ACC112 (cell line): ENCODE data around the gene PTCD2.

ENCODE experiments used
- H2AFZ ChIP-seq: fragments of 200-600 bp; sonication (generic); one replicate; pipeline ENCODE4 v1.6.0; 2017; ENCODE audit warnings: antibody characterized with exemption, low read length; ENCODE audit not compliant: unreplicated experiment
- H3K27ac ChIP-seq: fragments of 200-600 bp; sonication (generic); 2 replicates; pipeline ENCODE4 v1.5.1; 2014; ENCODE audit warnings: low read depth, mild to moderate bottlenecking, antibody characterized with exemption, low read length, moderate library complexity
- H3K27me3 ChIP-seq: fragments of 200-600 bp; sonication (generic); 2 replicates; pipeline ENCODE4 v1.6.1; 2014; ENCODE audit warnings: mild to moderate bottlenecking, antibody characterized with exemption, low read length, moderate library complexity, mixed read lengths; ENCODE audit not compliant: insufficient read depth
- H3K36me3 ChIP-seq: fragments of 200-600 bp; sonication (generic); 2 replicates; pipeline ENCODE4 v1.6.1; 2016; ENCODE audit warnings: mild to moderate bottlenecking, antibody characterized with exemption, low read length, moderate library complexity, mixed read lengths; ENCODE audit not compliant: insufficient read depth
- H3K4me1 ChIP-seq: fragments of 200-600 bp; sonication (generic); one replicate; pipeline ENCODE4 v1.6.1; 2016; ENCODE audit warnings: low read length, mixed read lengths; ENCODE audit not compliant: insufficient read depth, unreplicated experiment, control insufficient read depth
- H3K4me3 ChIP-seq: fragments of 200-600 bp; sonication (generic); 2 replicates; pipeline ENCODE4 v1.5.1; 2014; ENCODE audit warnings: mild to moderate bottlenecking, low read depth, low read length
- H3K79me2 ChIP-seq: fragments of 200-600 bp; sonication (generic); one replicate; pipeline ENCODE4 v1.6.0; 2016; ENCODE audit warnings: low read length; ENCODE audit not compliant: control insufficient read depth, unreplicated experiment, insufficient read depth

The PTCD2 gene, protein sequence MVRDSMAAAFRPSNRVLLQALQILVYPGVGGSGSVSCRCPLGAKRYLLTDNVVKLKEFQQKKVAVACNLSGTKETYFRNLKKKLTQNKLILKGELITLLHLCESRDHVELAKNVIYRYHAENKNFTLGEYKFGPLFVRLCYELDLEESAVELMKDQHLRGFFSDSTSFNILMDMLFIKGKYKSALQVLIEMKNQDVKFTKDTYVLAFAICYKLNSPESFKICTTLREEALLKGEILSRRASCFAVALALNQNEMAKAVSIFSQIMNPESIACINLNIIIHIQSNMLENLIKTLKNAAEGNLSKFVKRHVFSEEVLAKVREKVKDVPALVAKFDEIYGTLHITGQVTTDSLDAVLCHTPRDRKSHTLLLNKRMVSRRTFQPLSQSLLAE

DNA sequence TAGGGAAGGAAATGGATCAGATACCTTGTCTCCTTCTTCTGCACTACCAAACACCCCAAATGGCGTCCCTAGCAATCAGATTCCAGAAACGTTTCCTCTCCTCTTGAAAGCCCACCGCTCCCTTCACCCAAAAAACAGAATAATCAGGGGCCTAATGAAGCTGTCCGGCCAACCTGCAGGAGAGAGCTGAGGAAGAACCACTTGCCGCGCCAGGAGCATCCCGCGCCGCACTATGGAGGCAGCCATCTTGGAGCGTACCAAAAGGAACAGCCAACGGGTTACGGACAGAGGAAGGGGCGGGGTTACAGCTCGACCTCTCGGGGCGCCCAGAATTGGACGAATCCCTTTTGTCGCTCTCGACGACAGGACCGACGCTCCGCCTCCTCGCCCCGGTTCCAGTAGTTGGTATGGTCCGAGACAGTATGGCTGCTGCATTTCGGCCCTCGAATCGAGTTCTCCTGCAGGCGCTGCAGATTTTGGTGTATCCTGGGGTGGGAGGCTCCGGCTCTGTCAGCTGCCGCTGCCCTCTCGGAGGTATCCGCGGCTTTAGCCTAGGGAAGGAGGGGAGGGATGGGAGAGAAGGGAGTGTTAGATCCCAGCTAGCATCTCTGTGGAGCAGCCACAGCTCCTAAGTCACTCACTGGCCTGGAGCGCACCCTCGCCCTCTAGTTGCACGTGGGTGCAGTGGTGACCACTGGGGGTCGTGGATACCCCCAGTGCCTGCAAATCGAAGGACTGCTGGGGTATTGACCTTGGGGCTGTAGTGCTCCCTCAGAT is at the start of gene PTCD2, which contains the start of gene MRPS27:
PTCD2 (plus strand) TSS at position 398 of the 777 bp plus-strand sequence; CDS start at position 408, 10 bp downstream.
MRPS27 (minus strand) TSS at position 265 of the 777 bp plus-strand sequence; CDS start at position 246, 19 bp downstream.
- Histone ChIP-seq H3K4me3 (peak within 1 kb of the TSS; percentile 87), H3K27ac (peak within 1 kb of the TSS; percentile 18; the same call in 1 of the 2 replicates), H3K36me3 (0 out of 2 replicates have a peak, but pooled peaks cover 7% of the 10 kb centered on the region), H3K4me1 (peaks cover 23% of the 10 kb centered on the region), H3K27me3 (no peaks in the 10 kb centered on the region), H2AFZ (peak within 1 kb of the TSS; percentile 71), H3K79me2 (peaks cover 61% of the 10 kb centered on the region)

DNA sequence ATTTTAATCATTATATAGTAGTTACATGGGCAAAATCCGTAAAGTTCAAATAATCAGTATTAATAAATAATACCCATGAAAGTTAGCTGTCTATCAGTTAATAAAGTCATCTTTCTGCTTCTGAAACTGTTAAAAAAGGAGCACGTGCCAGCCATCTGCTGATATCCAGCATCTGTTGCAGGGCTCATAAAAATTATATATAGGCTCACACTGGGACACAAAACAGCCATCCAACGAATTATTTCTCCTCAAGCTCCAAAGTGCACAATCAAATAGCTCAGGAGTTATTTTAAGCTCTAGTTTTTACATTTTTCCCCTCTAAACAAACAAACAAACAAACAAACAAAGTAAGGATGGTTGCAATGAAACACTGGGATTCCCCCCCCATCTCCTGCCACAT is 48.5 kb upstream of the PTCD2 start:
- Histone ChIP-seq H2AFZ (no peak overlapping the region), H3K27me3 (no peaks in the 10 kb centered on the region), H3K27ac (no peak overlapping the region), H3K36me3 (no peaks in the 10 kb centered on the region), H3K4me3 (no peak overlapping the region), H3K79me2 (peaks cover 26% of the 10 kb centered on the region), H3K4me1 (peaks cover 6% of the 10 kb centered on the region)

DNA sequence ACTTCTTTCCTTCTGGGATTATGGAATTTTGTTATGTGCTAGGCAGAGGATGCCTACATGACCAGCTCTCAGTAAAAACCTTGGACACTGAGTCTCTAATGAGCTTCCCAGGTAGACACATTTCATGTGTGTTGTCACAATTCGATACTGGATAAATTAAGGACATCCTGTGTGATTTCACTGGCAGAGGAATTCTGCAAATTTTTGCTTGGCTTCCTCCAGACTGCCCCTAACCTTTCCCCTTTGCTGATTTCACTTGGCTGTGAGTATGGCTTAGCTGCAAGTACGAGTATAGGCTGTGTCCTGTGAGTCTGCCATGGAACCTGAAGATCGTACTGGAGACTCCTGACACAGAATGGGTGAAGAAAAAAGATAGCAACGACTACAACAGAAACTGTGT is 47.8 kb upstream of the PTCD2 start:
- Histone ChIP-seq H3K27me3 (no peaks in the 10 kb centered on the region), H3K79me2 (peaks cover 22% of the 10 kb centered on the region), H2AFZ (no peak overlapping the region), H3K27ac (no peak overlapping the region), H3K4me3 (no peak overlapping the region), H3K36me3 (no peaks in the 10 kb centered on the region), H3K4me1 (peaks cover 6% of the 10 kb centered on the region)

DNA sequence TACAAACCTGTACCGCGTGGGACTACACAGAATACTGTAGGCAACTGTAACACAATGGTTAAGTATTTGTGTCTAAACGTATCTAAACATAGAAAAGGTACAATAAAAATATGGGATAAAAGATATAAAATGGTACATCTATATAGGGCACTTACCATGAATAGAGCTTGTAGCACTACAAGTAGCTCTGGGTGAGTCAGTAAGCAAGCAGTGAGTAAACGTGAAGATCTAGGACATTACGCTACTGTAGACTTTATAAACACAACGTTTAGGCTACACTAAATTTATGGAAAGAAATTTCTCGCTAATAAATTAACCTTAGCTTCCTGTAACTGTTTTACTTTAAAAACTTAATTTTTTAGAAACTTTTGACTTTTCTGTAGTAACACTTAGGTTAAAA is 46.6 kb upstream of the PTCD2 start:
- H3K79me2 ChIP-seq, result peaks cover 20% of the 10 kb centered on the region
- H3K27ac ChIP-seq, result no peak overlapping the region
- no peaks in the 10 kb centered on the region for H3K4me1 ChIP-seq
- H3K4me3 ChIP-seq, result no peak overlapping the region
- no peaks in the 10 kb centered on the region for H3K27me3 ChIP-seq
- H2AFZ ChIP-seq, result no peak overlapping the region
- H3K36me3 ChIP-seq, result no peaks in the 10 kb centered on the region

DNA sequence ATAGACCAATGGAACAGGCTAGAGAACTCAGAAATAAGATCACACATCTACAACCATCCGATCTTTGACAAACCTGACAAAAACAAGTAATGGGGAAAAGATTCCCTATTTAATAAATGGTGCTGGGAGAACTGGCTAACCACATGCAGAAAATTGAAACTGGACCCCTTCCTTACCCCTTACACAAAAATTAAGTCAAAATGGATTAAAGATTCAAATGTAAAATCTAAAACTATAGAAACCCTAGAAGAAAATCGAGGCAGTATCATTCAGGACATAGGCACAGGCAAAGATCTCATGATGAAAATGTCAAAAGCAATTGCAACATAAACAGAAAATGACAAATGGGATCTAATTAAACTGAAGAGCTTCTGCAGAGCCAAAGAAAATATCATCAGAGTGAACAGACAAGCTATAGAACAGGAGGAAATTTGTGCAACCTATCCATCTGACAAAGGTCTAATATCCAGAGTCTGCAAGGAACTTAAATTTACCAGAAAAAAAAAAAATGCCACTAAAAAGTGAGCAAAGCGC is 43.9 kb upstream of the PTCD2 start:
- no peaks in the 10 kb centered on the region for H3K36me3 ChIP-seq
- H3K79me2 ChIP-seq, result peaks cover 16% of the 10 kb centered on the region
- H3K4me1 ChIP-seq, result peaks cover 15% of the 10 kb centered on the region
- H3K4me3 ChIP-seq, result no peak overlapping the region
- H2AFZ ChIP-seq, result no peak overlapping the region
- no peaks in the 10 kb centered on the region for H3K27me3 ChIP-seq
- no peak overlapping the region for H3K27ac ChIP-seq

DNA sequence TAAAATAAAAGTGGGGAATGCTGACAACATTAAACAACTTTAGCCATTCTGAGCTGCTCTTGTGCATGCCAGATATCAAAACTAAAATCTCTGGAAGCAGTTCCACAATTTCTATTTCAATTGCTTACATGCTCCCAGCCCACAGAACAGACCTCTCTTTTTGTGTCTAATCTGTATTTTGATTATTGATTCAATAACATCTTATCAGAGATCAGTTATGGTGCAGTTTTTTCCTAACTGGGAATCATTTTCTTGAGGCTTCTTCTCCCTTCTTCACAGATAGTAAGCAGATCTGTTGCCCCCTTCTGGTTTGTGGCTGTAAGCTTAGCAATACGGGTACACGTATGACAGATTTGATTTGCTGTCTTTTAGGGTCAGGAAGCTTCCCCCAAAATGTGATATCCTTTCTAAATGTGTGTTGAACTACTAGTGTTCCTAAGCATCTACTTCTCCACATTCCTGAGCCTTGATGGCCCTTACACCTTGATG is 39.5 kb upstream of the PTCD2 start:
- H3K27ac ChIP-seq, result peak overlapping the region; percentile 83

DNA sequence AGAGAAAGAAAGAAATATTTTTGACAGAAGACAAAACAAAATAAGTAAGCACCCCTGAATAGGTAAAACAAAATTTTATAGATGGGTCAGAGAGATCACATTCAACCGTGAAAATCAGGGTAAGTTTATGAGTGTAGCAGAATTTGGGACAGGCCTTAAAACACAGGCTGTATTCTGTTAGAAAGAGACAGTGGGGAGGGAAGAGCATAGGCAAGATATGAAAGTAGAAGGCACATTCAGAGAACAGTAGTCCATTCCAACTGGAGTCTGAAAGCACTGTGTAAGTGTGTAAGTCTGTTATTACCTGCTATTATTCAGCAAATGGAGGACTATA is 38.8 kb upstream of the PTCD2 start:
- H3K4me1 ChIP-seq, result peaks cover 38% of the 10 kb centered on the region
- no peaks in the 10 kb centered on the region for H3K36me3 ChIP-seq
- no peak overlapping the region for H2AFZ ChIP-seq
- no peaks in the 10 kb centered on the region for H3K27me3 ChIP-seq
- peak overlapping the region; percentile 83 for H3K27ac ChIP-seq
- no peak overlapping the region for H3K4me3 ChIP-seq
- H3K79me2 ChIP-seq, result peaks cover 4% of the 10 kb centered on the region

More for the DNA sequence above, 39.5 kb upstream of the PTCD2 start:
- Histone ChIP-seq H3K4me3 (no peak overlapping the region), H2AFZ (no peak overlapping the region), H3K79me2 (peaks cover 4% of the 10 kb centered on the region), H3K36me3 (no peaks in the 10 kb centered on the region), H3K4me1 (peaks cover 38% of the 10 kb centered on the region), H3K27me3 (no peaks in the 10 kb centered on the region)

DNA sequence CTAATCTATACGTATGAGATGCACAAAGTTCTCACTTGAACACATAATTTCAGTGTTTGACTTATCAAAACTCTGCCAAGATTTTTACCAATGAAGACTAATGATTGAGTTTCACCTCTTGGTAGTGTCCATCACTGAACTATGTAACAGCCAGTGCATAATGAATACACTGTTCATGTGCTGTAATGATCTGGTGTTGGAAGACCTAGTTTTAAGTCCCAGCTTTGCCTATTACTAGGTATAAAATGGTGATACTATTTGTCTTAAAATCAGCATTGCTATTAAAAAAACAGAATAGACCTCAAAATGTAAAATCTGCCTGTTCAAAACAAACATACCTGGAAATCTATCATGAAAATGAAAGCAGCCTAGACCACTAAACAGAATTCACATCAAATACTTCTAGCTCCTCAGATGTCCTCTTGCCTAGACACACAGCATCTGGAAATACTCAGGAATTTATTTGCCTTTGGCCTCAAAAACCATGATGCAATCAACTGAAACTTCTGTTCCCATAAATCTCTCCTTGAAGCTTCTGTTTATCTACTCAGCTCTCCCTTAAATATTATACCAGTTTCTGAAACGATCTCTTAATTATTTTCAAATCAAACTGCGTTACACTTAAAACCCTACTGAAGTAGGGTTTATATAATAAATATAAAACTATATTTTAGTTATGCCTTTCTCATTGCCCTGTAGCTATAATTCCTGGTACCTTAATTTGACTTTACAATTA is 38.2 kb upstream of the PTCD2 start:
- Histone ChIP-seq H3K27ac (peak overlapping the region; percentile 83), H3K36me3 (no peaks in the 10 kb centered on the region), H3K27me3 (no peaks in the 10 kb centered on the region), H3K79me2 (peaks cover 4% of the 10 kb centered on the region), H3K4me3 (no peak overlapping the region), H3K4me1 (peaks cover 38% of the 10 kb centered on the region), H2AFZ (no peak overlapping the region)

DNA sequence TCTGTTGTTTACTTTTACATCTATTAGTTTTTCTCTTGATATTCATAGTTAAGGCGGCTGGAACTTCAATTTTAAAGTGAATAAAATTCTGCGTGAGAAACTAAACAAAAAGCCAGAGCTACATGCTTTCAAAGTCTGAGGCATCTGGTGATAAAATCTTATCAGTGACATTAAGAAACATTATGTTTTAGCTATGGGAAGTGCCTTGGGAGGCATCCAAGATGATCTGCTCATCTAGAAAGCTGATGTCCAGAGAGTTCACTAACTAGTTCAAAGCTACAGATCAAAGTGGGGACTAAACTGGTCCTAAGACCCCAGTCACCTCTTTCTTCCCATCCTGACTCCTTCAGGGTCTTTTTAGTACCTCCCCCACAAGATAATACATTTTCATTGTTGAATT is 37.3 kb upstream of the PTCD2 start:
- Histone ChIP-seq H3K36me3 (no peaks in the 10 kb centered on the region), H2AFZ (no peak overlapping the region), H3K4me3 (no peak overlapping the region), H3K27me3 (no peaks in the 10 kb centered on the region), H3K4me1 (peaks cover 38% of the 10 kb centered on the region), H3K27ac (peak overlapping the region; percentile 83), H3K79me2 (peaks cover 4% of the 10 kb centered on the region)

DNA sequence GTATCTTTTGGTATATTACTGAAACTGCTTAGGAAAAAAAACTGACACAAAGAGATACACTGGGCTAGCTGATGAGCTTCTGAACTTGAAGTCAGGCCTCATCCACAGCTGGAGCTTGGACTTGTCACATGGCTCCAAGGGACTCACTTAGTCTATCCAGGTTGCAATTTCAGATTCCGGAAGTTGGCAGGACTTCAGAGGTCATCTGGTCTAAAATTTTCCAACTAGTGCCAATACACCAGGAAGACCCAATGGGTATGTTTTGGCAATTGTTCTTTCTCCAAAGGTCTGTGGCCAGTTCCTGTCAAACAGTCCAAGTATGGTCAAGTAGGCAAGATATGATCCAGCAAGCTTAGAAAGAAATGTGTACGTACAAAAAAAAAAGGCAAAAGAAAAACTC is 36.8 kb upstream of the PTCD2 start:
- peaks cover 38% of the 10 kb centered on the region for H3K4me1 ChIP-seq
- H2AFZ ChIP-seq, result no peak overlapping the region
- peaks cover 3% of the 10 kb centered on the region for H3K79me2 ChIP-seq
- no peaks in the 10 kb centered on the region for H3K27me3 ChIP-seq
- H3K27ac ChIP-seq, result peak overlapping the region; percentile 83
- H3K4me3 ChIP-seq, result no peak overlapping the region
- no peaks in the 10 kb centered on the region for H3K36me3 ChIP-seq
